ENCODE data around the gene RNF157. TPM values are rescaled to one million over a fixed set of nuclear protein-coding genes. Genes with fewer than 3 reads are reported as not detected.

The RNF157 gene
- total and polyA plus RNA-seq, 2 of the 13 experiments (the other 11 are each of a cell fraction or from before 2014, with no cell fraction given), result 0.44 to 1.5 TPM

DNA sequence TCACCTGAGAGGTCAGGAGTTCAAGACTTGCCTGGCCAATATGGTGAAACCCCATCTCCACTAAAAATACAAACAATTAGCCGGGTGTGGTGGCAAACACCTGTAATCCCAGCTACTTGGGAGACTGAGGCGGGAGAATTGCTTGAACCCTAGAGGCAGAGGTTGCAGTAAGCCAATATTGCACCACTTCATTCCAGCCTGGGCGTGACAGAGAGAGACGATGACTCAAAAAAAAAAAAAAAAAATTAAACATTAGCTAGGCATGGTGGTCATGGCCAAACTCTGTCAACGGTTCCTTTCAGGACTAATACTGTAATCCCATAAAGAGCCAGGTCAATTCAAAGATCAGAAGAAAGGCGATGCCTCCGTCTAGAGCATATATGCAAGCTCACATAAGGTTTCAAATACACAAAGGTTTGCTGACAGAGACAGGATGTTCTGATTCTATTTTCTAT is 2.4 kb downstream of the RNF157 start (continued):
- TF ChIP-seq, protein P1, sequence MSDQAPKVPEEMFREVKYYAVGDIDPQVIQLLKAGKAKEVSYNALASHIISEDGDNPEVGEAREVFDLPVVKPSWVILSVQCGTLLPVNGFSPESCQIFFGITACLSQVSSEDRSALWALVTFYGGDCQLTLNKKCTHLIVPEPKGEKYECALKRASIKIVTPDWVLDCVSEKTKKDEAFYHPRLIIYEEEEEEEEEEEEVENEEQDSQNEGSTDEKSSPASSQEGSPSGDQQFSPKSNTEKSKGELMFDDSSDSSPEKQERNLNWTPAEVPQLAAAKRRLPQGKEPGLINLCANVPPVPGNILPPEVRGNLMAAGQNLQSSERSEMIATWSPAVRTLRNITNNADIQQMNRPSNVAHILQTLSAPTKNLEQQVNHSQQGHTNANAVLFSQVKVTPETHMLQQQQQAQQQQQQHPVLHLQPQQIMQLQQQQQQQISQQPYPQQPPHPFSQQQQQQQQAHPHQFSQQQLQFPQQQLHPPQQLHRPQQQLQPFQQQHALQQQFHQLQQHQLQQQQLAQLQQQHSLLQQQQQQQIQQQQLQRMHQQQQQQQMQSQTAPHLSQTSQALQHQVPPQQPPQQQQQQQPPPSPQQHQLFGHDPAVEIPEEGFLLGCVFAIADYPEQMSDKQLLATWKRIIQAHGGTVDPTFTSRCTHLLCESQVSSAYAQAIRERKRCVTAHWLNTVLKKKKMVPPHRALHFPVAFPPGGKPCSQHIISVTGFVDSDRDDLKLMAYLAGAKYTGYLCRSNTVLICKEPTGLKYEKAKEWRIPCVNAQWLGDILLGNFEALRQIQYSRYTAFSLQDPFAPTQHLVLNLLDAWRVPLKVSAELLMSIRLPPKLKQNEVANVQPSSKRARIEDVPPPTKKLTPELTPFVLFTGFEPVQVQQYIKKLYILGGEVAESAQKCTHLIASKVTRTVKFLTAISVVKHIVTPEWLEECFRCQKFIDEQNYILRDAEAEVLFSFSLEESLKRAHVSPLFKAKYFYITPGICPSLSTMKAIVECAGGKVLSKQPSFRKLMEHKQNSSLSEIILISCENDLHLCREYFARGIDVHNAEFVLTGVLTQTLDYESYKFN (CRISPR knock-in tag; conservative IDR thresholded peaks at IDR 0.05), result peak; percentile 78
- TF ChIP-seq ZNF20 (CRISPR knock-in tag; IDR thresholded peaks at IDR 0.05) (no peak), KLF6 (CRISPR knock-in tag; IDR thresholded peaks at IDR 0.05) (0 out of 2 replicates have a peak, but pooled peaks have one; percentile 33)

DNA sequence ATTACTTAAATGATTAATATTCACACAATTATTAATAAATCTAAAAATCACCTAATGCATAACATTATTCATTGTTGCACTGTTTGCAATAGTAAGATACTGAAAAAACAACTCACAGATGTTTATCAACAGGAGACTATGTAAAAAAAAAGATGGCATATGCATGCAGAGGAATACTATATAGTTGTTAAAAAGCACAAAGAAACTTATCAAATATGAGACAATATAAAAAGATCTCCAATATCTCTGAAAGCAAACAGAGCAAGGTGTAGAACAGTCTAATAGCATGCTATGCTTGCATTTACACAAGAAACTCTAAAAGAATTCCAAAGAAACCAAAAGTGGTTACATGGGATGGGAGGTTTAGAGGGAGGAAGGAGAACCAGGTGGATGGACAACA is 3.7 kb downstream of the RNF157 start:
- Histone ChIP-seq H3K4me1 (ENCODE audit: insufficient read depth, low read length) (peaks cover 38% of the 10 kb centered on the region), H3K4me2 (ENCODE audit: low read depth, low read length) (no peak overlapping the region), H2AFZ (ENCODE audit: low read length) (no peak overlapping the region), H3K27me3 (ENCODE audit: control insufficient read depth in 1 of 2, insufficient read depth in 2 of 2, low read length in 2 of 2) (peaks cover 8 to 24% of the 10 kb centered on the region in 2 experiments; a peak in 4 of 5 replicates), H4K20me1 (ENCODE audit: insufficient read depth, low read length) (no peaks in the 10 kb centered on the region), H3K9ac (ENCODE audit: insufficient read depth, low read depth, low read length) (no peak overlapping the region), H3K79me2 (ENCODE audit: insufficient read depth, low read length) (no peaks in the 10 kb centered on the region), H3K4me3 (replicated peaks in 1 of 3; ENCODE audit: insufficient read depth in 1 of 3, low read depth in 2 of 3, low read length in 3 of 3) (no peak overlapping the region), H3K27ac (ENCODE audit: extremely low read length, insufficient read depth, low read length) (no peak overlapping the region), H3K36me3 (replicated peaks in 1 of 2; ENCODE audit: control insufficient read depth in 1 of 2, insufficient read depth in 2 of 2, low read length in 2 of 2) (no peaks in the 10 kb centered on the region), H3K9me3 (ENCODE audit: low read length) (no peaks in the 10 kb centered on the region)
- ChIA-PET POLR2A (no interaction called here), CTCF (ENCODE audit: low intra/inter-chr PET ratio, low total read pairs) (no interaction called here)
- intact Hi-C loops (cut with micrococcal nuclease; ENCODE audit: unreplicated experiment), result no loop called here
- no peak for DNase-seq (ENCODE audit: low spot score)
- TF ChIP-seq, protein P2, sequence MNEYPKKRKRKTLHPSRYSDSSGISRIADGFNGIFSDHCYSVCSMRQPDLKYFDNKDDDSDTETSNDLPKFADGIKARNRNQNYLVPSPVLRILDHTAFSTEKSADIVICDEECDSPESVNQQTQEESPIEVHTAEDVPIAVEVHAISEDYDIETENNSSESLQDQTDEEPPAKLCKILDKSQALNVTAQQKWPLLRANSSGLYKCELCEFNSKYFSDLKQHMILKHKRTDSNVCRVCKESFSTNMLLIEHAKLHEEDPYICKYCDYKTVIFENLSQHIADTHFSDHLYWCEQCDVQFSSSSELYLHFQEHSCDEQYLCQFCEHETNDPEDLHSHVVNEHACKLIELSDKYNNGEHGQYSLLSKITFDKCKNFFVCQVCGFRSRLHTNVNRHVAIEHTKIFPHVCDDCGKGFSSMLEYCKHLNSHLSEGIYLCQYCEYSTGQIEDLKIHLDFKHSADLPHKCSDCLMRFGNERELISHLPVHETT (CRISPR knock-in tag; conservative IDR thresholded peaks at IDR 0.05), result no peak
- TF ChIP-seq ZNF383 (CRISPR knock-in tag; IDR thresholded peaks at IDR 0.05; ENCODE audit: borderline replicate concordance), result no peak
- FAIRE-seq, result no peak
- ATAC-seq, result no peak
- BruUV-seq (replicated peaks), result no TSS peak
- in situ Hi-C loops (cut with HindIII; ENCODE audit: extremely low pct_ligation_motif_present, low pct_unique_long_range_greater_than_20kb), result no loop called here
